ENCODE data around the gene GJA1. TPM values are rescaled to one million over a fixed set of nuclear protein-coding genes. Genes with fewer than 3 reads are reported as not detected.
A peak's percentile ranks its signal among the peaks of the same experiment; 100 is the strongest.
"Not testable (repeated sequence)": the region's sequence is repeated elsewhere in the genome, so short reads cannot be mapped to it uniquely, and the experiment has no call there.

The GJA1 gene
- total RNA-seq, 6 donors from 2014 or later, result 12.6 to 155 (median 87.8) TPM

- H3K27me3 ChIP-seq, result no peaks in the 10 kb centered on the region
- DNase-seq (no peak), ATAC-seq (ENCODE audit: low FRiP score in 2 of 2) (no peak)
- H3K4me3 ChIP-seq, result no peak overlapping the region
- TF ChIP-seq POLR2A (IDR thresholded peaks at IDR 0.05), result no peak
- TF ChIP-seq EP300 (IDR thresholded peaks at IDR 0.05), result no peak
- no peak overlapping the region for H3K27ac ChIP-seq
- no peaks in the 10 kb centered on the region for H3K36me3 ChIP-seq
- H3K9me3 ChIP-seq, result no peaks in the 10 kb centered on the region
- WGBS, 2 donors, result 53 to 58% methylated on average over 2 of the region's 2 CpGs
- H3K4me1 ChIP-seq, result no peaks in the 10 kb centered on the region
Observed at GRCh38 chr6:121413879-121414278, 21.6 kb upstream of the GJA1 start.

- H3K9me3 ChIP-seq, result no peaks in the 10 kb centered on the region
- H3K4me3 ChIP-seq, result no peak overlapping the region
- WGBS, 2 donors, result 93 to 96% methylated on average over 4 of the region's 4 CpGs
- no peak for ATAC-seq (ENCODE audit: low FRiP score in 2 of 2)
- no peaks in the 10 kb centered on the region for H3K36me3 ChIP-seq
- no peaks in the 10 kb centered on the region for H3K4me1 ChIP-seq
- no peak for DNase-seq
- no peak for TF ChIP-seq POLR2AphosphoS5 (IDR thresholded peaks at IDR 0.05)
- TF ChIP-seq EP300 (IDR thresholded peaks at IDR 0.05), result no peak
- no peak for TF ChIP-seq POLR2A (IDR thresholded peaks at IDR 0.05)
- TF ChIP-seq CTCF (IDR thresholded peaks at IDR 0.05), result no peak
- no peak overlapping the region for H3K27ac ChIP-seq
- H3K27me3 ChIP-seq, result no peaks in the 10 kb centered on the region
Observed at GRCh38 chr6:121418346-121418745, 17.1 kb upstream of the GJA1 start.

- H3K4me1 ChIP-seq, result peaks cover 0 to 4% (median 0%) of the 10 kb centered on the region in 4 donors
- H3K27ac ChIP-seq, result no peak overlapping the region
- no peak for TF ChIP-seq POLR2AphosphoS5 (IDR thresholded peaks at IDR 0.05)
- TF ChIP-seq POLR2A (IDR thresholded peaks at IDR 0.05), result no peak
- TF ChIP-seq EP300 (IDR thresholded peaks at IDR 0.05), result no peak
- no peak for TF ChIP-seq CTCF (IDR thresholded peaks at IDR 0.05)
- H3K36me3 ChIP-seq, result no peaks in the 10 kb centered on the region
- no peak for DNase-seq
- no peaks in the 10 kb centered on the region for H3K9me3 ChIP-seq
- WGBS, 2 donors, result 55 to 60% methylated on average over 3 of the region's 3 CpGs
- ATAC-seq (ENCODE audit: low FRiP score in 2 of 2), result no peak
- no peak overlapping the region for H3K4me3 ChIP-seq
- H3K27me3 ChIP-seq, result no peaks in the 10 kb centered on the region
Observed at GRCh38 chr6:121426686-121427085, 8.8 kb upstream of the GJA1 start.

GRCh38 chr6:121428872-121429756 lies 6.3 kb upstream of the GJA1 start:
- TF ChIP-seq POLR2AphosphoS5 (IDR thresholded peaks at IDR 0.05) (no peak), CTCF (IDR thresholded peaks at IDR 0.05) (no peak), EP300 (IDR thresholded peaks at IDR 0.05) (no peak), POLR2A (IDR thresholded peaks at IDR 0.05) (no peak)
- 81 to 84% methylated on average over 15 of the region's 15 CpGs for WGBS, 2 donors
- no peaks in the 10 kb centered on the region for H3K36me3 ChIP-seq
- ATAC-seq (ENCODE audit: low FRiP score in 2 of 2) (no peak), DNase-seq (no peak)
- no peaks in the 10 kb centered on the region for H3K27me3 ChIP-seq
- H3K4me3 ChIP-seq, result no peak overlapping the region
- peaks cover 0 to 4% (median 0%) of the 10 kb centered on the region in 4 donors for H3K4me1 ChIP-seq
- H3K9me3 ChIP-seq, result no peaks in the 10 kb centered on the region
- no peak overlapping the region for H3K27ac ChIP-seq

GRCh38 chr6:121430514-121431460 lies 4.7 kb upstream of the GJA1 start:
- Histone ChIP-seq H3K27ac (no peak overlapping the region), H3K4me3 (peak overlapping the region in 1 of 4 donors; percentile 23), H3K4me1 (peaks cover 0 to 4% (median 0%) of the 10 kb centered on the region in 4 donors), H3K9me3 (no peaks in the 10 kb centered on the region), H3K27me3 (no peaks in the 10 kb centered on the region), H3K36me3 (no peaks in the 10 kb centered on the region)
- TF ChIP-seq CTCF (IDR thresholded peaks at IDR 0.05), result peak; percentile 46 to 75 (median 58)
- no peak for TF ChIP-seq POLR2A (IDR thresholded peaks at IDR 0.05)
- DNase-seq (no peak), ATAC-seq (ENCODE audit: low FRiP score in 2 of 2) (peak in 1 of 2 donors; percentile 67)
- 54 to 56% methylated on average over 10 of the region's 10 CpGs for WGBS, 2 donors

- H3K36me3 ChIP-seq; DNase-seq; H3K4me3 ChIP-seq; H3K27ac ChIP-seq; H3K9me3 ChIP-seq; ATAC-seq (ENCODE audit: low FRiP score in 2 of 2); H3K4me1 ChIP-seq; H3K27me3 ChIP-seq: not testable (repeated sequence)
- WGBS, 2 donors, result 92 to 97% methylated on average over 6 of the region's 6 CpGs
Observed at GRCh38 chr6:121431776-121432175, 3.7 kb upstream of the GJA1 start.

Data from upper lobe of left lung (tissue), 6 donors.